Activated T-cell treated with anti-CD3 and anti-CD28 coated beads, Interleukin-2, amount 50 U/mL, for 1 hour (primary cell): ENCODE measurements around the gene SOS2.

Source experiments
- DNase-seq: peaks from one replicate; pipeline ENCODE4 v3.0.0-alpha.2; 2020

The SOS2 gene

DNA sequence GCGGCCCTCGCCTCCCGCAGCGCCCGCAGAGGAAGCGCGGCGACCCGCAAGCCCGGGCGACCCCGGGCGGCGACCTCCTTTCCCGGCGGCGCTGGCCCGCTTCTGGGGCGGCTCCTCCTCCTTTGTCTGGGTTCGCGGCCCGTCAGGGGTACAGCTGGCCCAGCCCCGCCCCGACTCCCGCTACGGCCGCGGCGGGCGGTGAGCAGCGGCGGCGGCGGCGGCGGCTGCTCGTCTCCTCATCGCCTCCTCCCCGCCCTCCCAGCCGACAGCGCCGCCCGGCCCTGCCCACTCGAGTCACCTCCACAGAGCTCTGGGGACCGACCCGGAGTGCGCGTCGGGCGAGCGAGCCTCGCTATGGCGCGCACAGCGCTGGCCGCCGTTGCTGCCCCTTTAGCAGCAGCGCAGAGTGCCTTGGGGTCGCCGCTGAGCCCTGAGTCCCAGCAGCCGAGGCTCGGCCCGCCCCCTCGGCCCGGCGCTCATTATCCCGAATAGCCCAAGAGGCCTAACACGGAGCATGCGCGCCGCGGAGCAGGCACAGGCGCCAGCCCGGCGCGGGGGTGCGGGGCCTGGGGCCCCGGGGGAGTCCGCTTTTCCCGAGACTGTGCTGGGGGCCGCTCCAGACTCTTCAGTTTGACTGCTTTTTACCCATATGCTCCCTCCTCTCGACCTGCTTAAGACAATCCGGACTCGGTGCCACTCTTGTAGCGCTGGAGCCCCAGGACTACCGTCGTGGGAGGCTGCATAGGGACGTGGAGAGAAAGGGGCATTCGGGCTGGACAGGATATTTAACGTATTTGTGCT, at the start of gene SOS2:
Gene SOS2 (minus strand): TSS at position 104 of the 801 bp plus-strand sequence. CDS start 295 bp downstream, outside the sequence.
- DNase-seq, result peak; percentile 85

DNA sequence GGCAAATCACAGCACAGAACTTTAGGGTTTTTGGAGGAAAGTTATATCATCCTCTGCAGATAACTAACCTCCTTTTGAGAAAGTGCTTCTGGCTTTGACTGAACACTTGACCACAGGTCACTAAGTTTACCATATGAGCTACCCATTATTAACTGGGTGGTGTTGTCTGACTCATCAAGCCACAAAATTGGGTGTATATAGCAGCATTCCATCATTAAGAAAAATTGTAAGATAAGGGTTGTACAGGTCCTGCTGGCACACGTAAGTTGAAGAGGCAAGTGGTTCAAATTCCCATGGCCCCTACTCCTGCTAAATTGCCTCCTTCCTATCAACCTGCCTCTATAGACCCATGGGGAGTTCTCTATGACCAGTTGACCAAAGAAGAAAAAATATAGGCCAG, 41.1 kb upstream of the SOS2 start:
- no peak for DNase-seq

- no peak for DNase-seq
Measured at GRCh38 chr14:50270932-50271331, 39.6 kb upstream of the SOS2 start.

- no peak for DNase-seq
Measured at GRCh38 chr14:50265029-50265428, 33.7 kb upstream of the SOS2 start.

- DNase-seq, result no peak
Measured at GRCh38 chr14:50263321-50263720, 31.9 kb upstream of the SOS2 start.

- DNase-seq, result no peak
Measured at GRCh38 chr14:50262865-50263264, 31.5 kb upstream of the SOS2 start.

- no peak for DNase-seq
Measured at GRCh38 chr14:50260511-50260910, 29.1 kb upstream of the SOS2 start.

- DNase-seq, result no peak
Measured at GRCh38 chr14:50260072-50260471, 28.7 kb upstream of the SOS2 start.

- no peak for DNase-seq
Measured at GRCh38 chr14:50257732-50258131, 26.4 kb upstream of the SOS2 start.

DNA sequence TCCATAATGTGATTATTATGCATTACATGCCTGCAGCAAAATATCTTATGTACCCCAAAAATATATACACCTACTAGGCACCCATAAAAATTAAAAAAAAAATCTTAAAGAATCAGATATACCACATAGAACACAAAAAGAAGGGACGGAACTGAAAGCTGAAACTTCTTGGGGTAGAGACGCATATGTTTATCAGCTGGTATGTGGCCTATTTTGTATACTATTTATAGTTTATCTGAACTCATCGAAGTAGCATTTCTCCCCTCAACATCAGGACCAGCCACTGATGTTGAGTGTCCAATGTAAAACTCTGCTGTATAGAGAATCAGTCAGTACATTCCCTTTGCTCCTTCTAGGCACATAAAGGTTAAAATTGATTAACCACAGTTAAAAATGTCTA, 22.9 kb upstream of the SOS2 start:
- DNase-seq, result no peak

DNA sequence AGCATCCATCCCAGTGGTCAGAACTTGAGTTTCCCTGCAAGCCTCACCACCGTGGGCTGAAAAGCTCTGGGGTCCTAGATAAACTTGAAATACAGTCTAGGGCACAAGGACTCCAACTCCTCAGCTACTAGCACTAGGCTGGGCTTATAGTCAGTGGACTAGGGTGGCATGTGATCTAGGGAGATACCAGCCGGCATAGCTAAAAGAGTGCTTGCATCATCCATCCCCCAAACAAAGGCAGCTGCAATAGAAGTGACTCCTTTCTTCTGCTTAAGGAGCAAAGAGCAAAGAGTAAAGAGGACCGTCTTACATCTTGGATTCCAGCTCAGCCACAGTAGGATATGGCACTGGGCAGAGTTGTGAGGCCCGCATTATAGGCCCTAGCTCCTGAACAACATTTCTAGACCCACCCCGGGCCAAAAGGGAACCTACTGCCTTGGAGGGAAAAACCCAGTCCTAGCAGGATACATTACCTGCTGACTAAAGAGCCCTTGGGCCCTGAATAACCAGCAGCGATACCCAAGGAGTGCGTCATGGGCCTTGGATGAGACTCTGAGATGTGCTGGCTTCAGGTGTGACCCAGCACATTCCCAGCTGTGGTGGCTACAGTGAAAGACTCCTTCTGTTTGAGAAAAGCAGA, 17.9 kb upstream of the SOS2 start:
- DNase-seq, result no peak

DNA sequence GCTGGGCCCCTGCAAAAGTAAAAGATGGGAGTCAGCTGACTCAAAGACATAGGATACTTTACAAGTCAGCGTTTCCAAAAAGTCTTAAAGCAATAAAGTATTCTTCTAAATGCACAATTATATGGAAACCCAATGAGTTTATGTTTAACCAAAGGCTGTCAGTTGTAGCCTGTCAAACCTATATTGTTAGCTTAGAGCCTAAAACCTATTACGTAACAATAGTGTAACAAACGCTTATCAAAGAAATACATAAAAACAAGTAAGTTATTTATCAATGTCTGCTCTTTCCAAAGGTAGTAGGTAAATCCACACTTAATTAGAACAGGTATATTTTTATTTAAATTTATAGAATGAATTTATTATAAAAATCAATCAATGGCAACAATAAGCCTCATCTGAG, 15.9 kb upstream of the SOS2 start:
- DNase-seq, result no peak

- no peak for DNase-seq
Measured at GRCh38 chr14:50242566-50243310, 11.4 kb upstream of the SOS2 start.

DNA sequence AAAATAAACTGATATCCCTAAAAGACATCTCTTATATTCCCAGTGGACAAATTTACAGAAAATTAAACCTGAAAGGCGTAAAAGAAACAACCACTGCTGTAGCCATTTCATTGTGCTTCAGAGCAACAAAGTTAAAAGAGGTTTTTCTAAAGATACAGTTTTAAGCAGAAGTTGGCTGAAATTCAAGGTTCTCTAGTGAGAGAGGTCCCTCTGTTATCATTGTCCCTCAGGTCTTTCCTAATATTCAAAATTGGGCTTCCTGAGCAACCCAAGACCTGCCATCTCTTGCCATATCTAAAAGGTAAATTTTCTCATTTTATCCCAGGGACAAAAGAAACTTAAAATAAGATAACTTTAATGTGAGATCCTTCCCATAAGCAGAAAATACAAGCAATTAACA, 10.7 kb upstream of the SOS2 start:
- DNase-seq, result no peak

DNA sequence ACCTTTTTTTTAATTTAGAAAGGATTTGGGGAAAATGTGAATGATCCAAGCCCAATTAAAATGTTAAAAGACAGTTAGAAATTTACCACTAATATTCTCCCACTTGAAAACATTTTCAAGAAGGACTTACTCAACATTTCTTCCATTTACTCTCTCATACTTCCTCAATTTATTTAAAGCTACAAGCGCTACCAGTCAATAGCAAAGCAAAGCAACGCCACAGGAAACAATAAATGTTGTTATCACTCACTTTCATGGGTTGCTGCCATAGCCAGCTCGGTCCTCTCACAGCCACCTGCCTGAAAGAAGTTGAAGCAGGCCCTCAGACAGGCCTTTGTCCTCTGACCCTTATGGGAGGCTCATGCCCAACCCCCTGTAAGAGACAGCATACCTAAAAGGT, 6.0 kb upstream of the SOS2 start:
- DNase-seq, result no peak

DNA sequence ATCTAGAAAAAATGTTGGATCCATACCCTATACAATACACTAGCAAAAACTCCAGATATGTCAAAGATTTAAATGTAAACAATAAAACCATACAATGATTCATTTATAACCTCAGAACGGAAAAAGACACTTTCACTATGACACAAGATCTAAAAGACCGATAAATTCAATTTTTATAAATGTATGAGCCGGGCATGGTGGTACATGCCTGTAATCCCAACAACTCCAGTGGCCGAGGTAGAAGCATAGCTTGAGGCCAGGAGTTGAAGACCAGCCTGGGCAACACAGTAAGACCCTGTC, 2.5 kb upstream of the SOS2 start:
- DNase-seq, result no peak

DNA sequence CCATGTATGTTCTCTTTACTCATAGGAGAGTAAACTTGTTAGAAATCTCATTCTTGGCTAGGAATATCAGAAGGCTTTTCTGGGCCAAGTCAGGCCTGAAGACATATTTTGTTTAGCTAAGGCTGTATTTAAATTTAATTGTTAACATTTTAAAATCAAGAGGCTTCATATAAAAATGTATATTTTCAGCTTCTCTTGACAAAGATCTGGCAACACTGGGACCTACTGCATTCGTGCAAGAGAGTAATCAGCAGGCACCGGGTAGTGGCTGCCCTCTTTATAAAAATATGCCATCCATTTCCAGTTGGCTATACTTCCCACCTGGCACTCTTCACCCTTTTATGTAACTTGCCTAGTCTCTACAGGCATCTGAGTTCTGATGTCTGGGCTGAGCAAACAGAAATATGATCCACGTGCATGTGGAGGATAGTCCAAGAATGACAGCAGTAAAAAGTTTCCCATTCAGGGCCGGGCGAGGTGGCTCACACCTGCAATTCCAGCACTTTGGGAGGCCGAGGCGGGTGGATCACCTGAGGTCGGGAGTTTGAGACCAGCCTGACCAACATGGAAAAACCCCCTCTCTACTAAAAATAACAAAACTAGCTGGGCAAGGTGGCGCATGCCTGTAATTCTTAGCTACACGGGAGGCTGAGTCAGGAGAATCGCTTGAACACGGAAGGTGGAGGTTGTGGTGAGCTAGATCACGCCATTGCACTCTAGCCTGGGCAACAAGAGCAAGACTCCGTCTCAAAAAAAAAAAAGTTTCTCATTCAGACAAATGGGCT, 2.0 kb upstream of the SOS2 start:
- DNase-seq, result no peak

- DNase-seq, result no peak
Measured at GRCh38 chr14:50232276-50232642, 881 bp upstream of the SOS2 start.

GRCh38 chr14:50230701-50231474, 490 bp downstream of the SOS2 start:
- DNase-seq, result peak; percentile 44

GRCh38 chr14:50230401-50230700, 1.0 kb downstream of the SOS2 start:
- no peak for DNase-seq

- no peak for DNase-seq
Measured at GRCh38 chr14:50229681-50230080, 1.7 kb downstream of the SOS2 start.

DNA sequence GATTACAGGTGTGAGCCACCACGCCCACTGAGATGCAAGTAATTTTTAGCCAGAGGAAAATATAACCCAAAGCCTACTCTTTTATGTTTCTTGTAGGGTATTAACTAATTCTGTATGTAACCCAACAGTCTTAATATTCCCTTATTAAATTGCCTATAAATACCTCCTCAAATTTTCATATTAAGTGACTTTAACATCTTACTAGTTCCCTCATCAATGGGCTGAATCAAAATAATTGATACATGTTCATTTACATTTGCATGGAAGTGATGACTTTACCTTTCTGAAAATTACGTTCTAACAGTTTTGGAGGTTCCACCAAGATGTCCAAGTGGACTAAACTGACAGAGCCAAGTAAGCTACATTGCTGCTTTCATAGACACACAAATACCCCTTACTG, 3.1 kb downstream of the SOS2 start:
- DNase-seq, result no peak

DNA sequence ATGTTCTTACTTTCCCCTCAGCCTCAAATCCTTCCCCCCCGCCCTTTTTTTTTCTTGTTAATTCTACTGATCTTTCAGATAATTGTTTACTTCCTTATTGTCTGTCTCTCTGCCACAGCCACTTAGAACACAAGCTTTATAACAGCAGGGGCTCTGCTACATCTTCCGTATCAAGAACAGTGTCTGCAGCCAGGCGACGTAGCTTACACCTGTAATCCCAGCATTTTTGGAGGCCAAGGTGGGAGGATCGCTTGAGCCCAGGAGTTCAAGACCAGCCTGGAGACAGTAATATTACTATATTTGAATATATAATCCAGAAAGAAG, 5.4 kb downstream of the SOS2 start:
- no peak for DNase-seq
